ENCODE data around the gene MGRN1. TPM values are rescaled to one million over a fixed set of nuclear protein-coding genes. Genes with fewer than 3 reads are reported as not detected.

The MGRN1 gene
- total RNA-seq, 2 donors from 2014 or later: 56.0 to 64.5 TPM

GRCh38 chr16:4687416-4687815 lies 62.8 kb downstream of the MGRN1 start:
- Histone ChIP-seq H3K4me3 (no peak overlapping the region), H3K27me3 (replicated peaks; ENCODE audit: insufficient read depth) (no peaks in the 10 kb centered on the region), H3K9me3 (no peaks in the 10 kb centered on the region), H3K27ac (no peak overlapping the region), H3K4me1 (ENCODE audit: control insufficient read depth in 1 of 2, low read depth in 2 of 2) (peaks cover 0 to 4% of the 10 kb centered on the region in 2 donors), H3K36me3 (peaks cover 34% of the 10 kb centered on the region)
- TF ChIP-seq, protein P1, sequence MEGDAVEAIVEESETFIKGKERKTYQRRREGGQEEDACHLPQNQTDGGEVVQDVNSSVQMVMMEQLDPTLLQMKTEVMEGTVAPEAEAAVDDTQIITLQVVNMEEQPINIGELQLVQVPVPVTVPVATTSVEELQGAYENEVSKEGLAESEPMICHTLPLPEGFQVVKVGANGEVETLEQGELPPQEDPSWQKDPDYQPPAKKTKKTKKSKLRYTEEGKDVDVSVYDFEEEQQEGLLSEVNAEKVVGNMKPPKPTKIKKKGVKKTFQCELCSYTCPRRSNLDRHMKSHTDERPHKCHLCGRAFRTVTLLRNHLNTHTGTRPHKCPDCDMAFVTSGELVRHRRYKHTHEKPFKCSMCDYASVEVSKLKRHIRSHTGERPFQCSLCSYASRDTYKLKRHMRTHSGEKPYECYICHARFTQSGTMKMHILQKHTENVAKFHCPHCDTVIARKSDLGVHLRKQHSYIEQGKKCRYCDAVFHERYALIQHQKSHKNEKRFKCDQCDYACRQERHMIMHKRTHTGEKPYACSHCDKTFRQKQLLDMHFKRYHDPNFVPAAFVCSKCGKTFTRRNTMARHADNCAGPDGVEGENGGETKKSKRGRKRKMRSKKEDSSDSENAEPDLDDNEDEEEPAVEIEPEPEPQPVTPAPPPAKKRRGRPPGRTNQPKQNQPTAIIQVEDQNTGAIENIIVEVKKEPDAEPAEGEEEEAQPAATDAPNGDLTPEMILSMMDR (IDR thresholded peaks at IDR 0.05): no peak
- ATAC-seq (ENCODE audit: insufficient number of reproducible peaks, low FRiP score, low read depth): no peak
- DNase-seq (ENCODE audit: low spot score): no peak

GRCh38 chr16:4687946-4688673 lies 63.5 kb downstream of the MGRN1 start:
- TF ChIP-seq, protein P1 (IDR thresholded peaks at IDR 0.05): no peak
- Histone ChIP-seq H3K36me3 (peaks cover 30% of the 10 kb centered on the region), H3K4me3 (no peak overlapping the region), H3K9me3 (no peaks in the 10 kb centered on the region), H3K4me1 (ENCODE audit: control insufficient read depth in 1 of 2, low read depth in 2 of 2) (peaks cover 0 to 10% of the 10 kb centered on the region in 2 donors), H3K27ac (no peak overlapping the region), H3K27me3 (replicated peaks; ENCODE audit: insufficient read depth) (no peaks in the 10 kb centered on the region)
- ATAC-seq (ENCODE audit: insufficient number of reproducible peaks, low FRiP score, low read depth) (no peak), DNase-seq (ENCODE audit: low spot score) (no peak)

GRCh38 chr16:4688674-4689045 lies 64.0 kb downstream of the MGRN1 start:
- TF ChIP-seq, protein P1 (IDR thresholded peaks at IDR 0.05): no peak
- DNase-seq (ENCODE audit: low spot score): no peak
- ATAC-seq (ENCODE audit: insufficient number of reproducible peaks, low FRiP score, low read depth): no peak
- no peak overlapping the region for H3K27ac ChIP-seq
- H3K9me3 ChIP-seq: no peaks in the 10 kb centered on the region
- no peaks in the 10 kb centered on the region for H3K27me3 ChIP-seq (replicated peaks; ENCODE audit: insufficient read depth)
- no peak overlapping the region for H3K4me3 ChIP-seq
- H3K36me3 ChIP-seq: peaks cover 28% of the 10 kb centered on the region
- peaks cover 0 to 10% of the 10 kb centered on the region in 2 donors for H3K4me1 ChIP-seq (ENCODE audit: control insufficient read depth in 1 of 2, low read depth in 2 of 2)

DNA sequence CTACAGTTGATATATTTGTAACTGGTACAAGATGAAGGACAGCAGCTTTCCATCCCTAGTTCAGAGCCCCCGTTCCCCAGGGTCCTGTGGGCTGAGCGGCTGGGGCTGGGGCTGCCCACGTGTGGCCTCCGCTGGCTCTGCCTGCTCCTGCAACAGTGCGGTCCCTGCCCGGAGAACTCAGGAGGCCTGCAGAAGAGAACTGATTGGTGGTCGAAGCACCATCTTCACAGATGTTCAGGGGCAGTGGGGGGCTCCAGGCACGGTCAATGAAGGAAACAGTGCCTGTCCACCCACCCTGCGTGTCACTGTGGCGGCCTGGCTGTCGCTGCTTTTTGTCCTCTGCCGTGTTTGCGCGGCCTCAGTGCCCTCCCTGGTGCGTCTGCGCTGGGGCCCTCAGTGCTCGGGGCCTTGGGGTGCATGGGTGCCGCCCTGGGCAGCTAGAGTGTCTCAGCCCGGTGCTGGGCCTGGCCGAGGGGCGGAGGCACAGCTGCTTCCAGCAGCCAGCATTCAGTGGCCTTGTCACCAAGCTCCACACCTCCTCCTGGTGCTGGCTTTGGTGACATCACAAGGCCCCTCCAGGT lies 64.6 kb downstream of the MGRN1 start:
- peaks cover 23% of the 10 kb centered on the region for H3K36me3 ChIP-seq
- TF ChIP-seq, protein P1 (IDR thresholded peaks at IDR 0.05): no peak

DNA sequence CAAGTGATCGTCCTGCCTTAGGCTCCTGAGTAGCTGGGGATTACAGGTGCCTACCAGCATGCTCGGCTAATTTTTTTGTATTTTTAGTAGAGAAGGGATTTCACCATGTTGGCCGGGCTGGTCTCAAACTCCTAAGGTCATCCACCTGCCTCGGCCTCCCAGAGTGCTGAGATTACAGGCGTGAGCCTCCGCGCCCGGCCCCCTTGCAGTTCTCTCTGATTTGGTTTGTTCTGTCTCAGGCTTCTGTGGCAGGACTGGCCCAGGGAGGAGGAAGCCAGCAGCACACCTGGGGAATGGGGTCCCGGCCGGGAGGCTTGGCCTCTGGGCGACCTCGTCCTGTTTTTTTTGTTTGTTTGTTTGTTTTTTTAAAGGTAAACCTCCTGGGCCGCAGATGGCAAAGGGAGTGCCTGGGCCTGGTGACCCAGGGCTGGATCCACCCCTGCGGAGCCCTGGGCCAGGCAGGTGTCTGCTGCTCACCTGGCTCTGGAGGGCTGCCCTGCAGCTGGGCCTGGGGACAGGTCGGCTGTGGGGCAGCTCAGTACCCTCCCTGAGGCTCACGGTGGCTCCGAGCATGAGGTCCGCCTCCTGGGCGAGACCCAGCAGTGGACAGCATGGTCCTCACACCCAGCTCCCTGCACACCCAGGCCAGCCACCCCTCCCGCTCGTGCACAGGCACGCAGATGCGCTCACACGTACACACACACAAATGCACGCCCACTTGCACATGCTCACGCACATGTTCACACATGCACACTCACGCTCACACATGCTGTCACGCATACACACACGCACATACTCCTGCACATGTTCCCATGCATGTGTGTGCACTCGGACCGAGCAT lies 65.5 kb downstream of the MGRN1 start:
- no peaks in the 10 kb centered on the region for H3K9me3 ChIP-seq
- no peak overlapping the region for H3K4me3 ChIP-seq
- H3K36me3 ChIP-seq: peaks cover 15% of the 10 kb centered on the region
- TF ChIP-seq, protein P1 (IDR thresholded peaks at IDR 0.05): no peak
- no peak for ATAC-seq (ENCODE audit: insufficient number of reproducible peaks, low FRiP score, low read depth)
- peaks cover 0 to 17% of the 10 kb centered on the region in 2 donors for H3K4me1 ChIP-seq (ENCODE audit: control insufficient read depth in 1 of 2, low read depth in 2 of 2)
- no peak for DNase-seq (ENCODE audit: low spot score)
- no peaks in the 10 kb centered on the region for H3K27me3 ChIP-seq (replicated peaks; ENCODE audit: insufficient read depth)
- no peak overlapping the region for H3K27ac ChIP-seq

More for the DNA sequence above, 64.6 kb downstream of the MGRN1 start:
- H3K4me1 ChIP-seq (ENCODE audit: control insufficient read depth in 1 of 2, low read depth in 2 of 2): peaks cover 0 to 10% of the 10 kb centered on the region in 2 donors
- no peaks in the 10 kb centered on the region for H3K27me3 ChIP-seq (replicated peaks; ENCODE audit: insufficient read depth)
- H3K27ac ChIP-seq: no peak overlapping the region
- DNase-seq (ENCODE audit: low spot score): no peak
- H3K4me3 ChIP-seq: no peak overlapping the region
- no peaks in the 10 kb centered on the region for H3K9me3 ChIP-seq
- no peak for ATAC-seq (ENCODE audit: insufficient number of reproducible peaks, low FRiP score, low read depth)

Measured in thoracic aorta (tissue), 2 donors.